SIG-M5 treated with dmso at 0.1 percent for 504 hours (cell line): Measurements from ENCODE around the gene ACSS1.

ENCODE experiments used
- DNase-seq: peaks from one replicate; lab custom pipeline; 2025; ENCODE audit not compliant: unreplicated experiment; lab: John Stamatoyannopoulos, UW

The ACSS1 gene

GRCh38 chr20:24960302-24960801, 97.6 kb downstream of the ACSS1 start:
- DNase-seq, result no peak

- no peak for DNase-seq
Observed at GRCh38 chr20:24959591-24960301, 98.2 kb downstream of the ACSS1 start.

- no peak for DNase-seq
Observed at GRCh38 chr20:24958506-24959385, 99.2 kb downstream of the ACSS1 start.

- DNase-seq, result no peak
Observed at GRCh38 chr20:24957326-24958016, 100.5 kb downstream of the ACSS1 start.
